ENCODE data around the gene GYS1. TPM values are rescaled to one million over a fixed set of nuclear protein-coding genes. Genes with fewer than 3 reads are reported as not detected.

GYS1 gene
- total RNA-seq, 1 donor from 2014 or later = 56.2 TPM

- no peaks in the 10 kb centered on the region for H3K9me3 Mint-ChIP-seq
- peaks cover 20% of the 10 kb centered on the region for H3K36me3 Mint-ChIP-seq (ENCODE audit: low read depth)
- H3K4me3 Mint-ChIP-seq = peak overlapping the region; percentile 77
- DNase-seq (ENCODE audit: low read depth, low spot score) = no peak
- no peak for TF ChIP-seq CTCF (conservative IDR thresholded peaks at IDR 0.05)
- H3K27ac Mint-ChIP-seq (ENCODE audit: unreplicated experiment) = peak overlapping the region; percentile 67
- peaks cover 55% of the 10 kb centered on the region for H3K4me1 Mint-ChIP-seq
- peaks cover 21% of the 10 kb centered on the region for H3K27me3 Mint-ChIP-seq (ENCODE audit: low read depth)
Measured at GRCh38 chr19:48962029-48962848, 30.9 kb downstream of the GYS1 start.

- Mint-ChIP-seq H3K36me3 (ENCODE audit: low read depth) (peaks cover 23% of the 10 kb centered on the region), H3K27me3 (ENCODE audit: low read depth) (peaks cover 21% of the 10 kb centered on the region), H3K4me3 (peak overlapping the region; percentile 81), H3K9me3 (no peaks in the 10 kb centered on the region), H3K4me1 (peaks cover 57% of the 10 kb centered on the region), H3K27ac (ENCODE audit: unreplicated experiment) (peak overlapping the region; percentile 67)
- TF ChIP-seq CTCF (conservative IDR thresholded peaks at IDR 0.05) = no peak
- DNase-seq (ENCODE audit: low read depth, low spot score) = no peak
Measured at GRCh38 chr19:48961673-48962028, 31.5 kb downstream of the GYS1 start.

- DNase-seq (ENCODE audit: low read depth, low spot score) = no peak
- Mint-ChIP-seq H3K27ac (ENCODE audit: unreplicated experiment) (no peak overlapping the region), H3K4me3 (peak overlapping the region; percentile 81), H3K9me3 (no peaks in the 10 kb centered on the region), H3K36me3 (ENCODE audit: low read depth) (peaks cover 20% of the 10 kb centered on the region), H3K27me3 (ENCODE audit: low read depth) (peaks cover 18% of the 10 kb centered on the region), H3K4me1 (peaks cover 55% of the 10 kb centered on the region)
- no peak for TF ChIP-seq CTCF (conservative IDR thresholded peaks at IDR 0.05)
Measured at GRCh38 chr19:48961051-48961649, 32.0 kb downstream of the GYS1 start.

- no peak for TF ChIP-seq CTCF (conservative IDR thresholded peaks at IDR 0.05)
- DNase-seq (ENCODE audit: low read depth, low spot score) = no peak
- Mint-ChIP-seq H3K9me3 (no peaks in the 10 kb centered on the region), H3K4me1 (peaks cover 51% of the 10 kb centered on the region), H3K36me3 (ENCODE audit: low read depth) (peaks cover 16% of the 10 kb centered on the region), H3K4me3 (no peak overlapping the region), H3K27ac (ENCODE audit: unreplicated experiment) (no peak overlapping the region), H3K27me3 (ENCODE audit: low read depth) (peaks cover 6% of the 10 kb centered on the region)
Measured at GRCh38 chr19:48959341-48960239, 33.5 kb downstream of the GYS1 start.

GRCh38 chr19:48958006-48958405 is 35.1 kb downstream of the GYS1 start:
- no peak for TF ChIP-seq CTCF (conservative IDR thresholded peaks at IDR 0.05)
- Mint-ChIP-seq H3K4me1 (peaks cover 41% of the 10 kb centered on the region), H3K4me3 (peak overlapping the region; percentile 67), H3K9me3 (no peaks in the 10 kb centered on the region), H3K27ac (ENCODE audit: unreplicated experiment) (no peak overlapping the region), H3K36me3 (ENCODE audit: low read depth) (peaks cover 16% of the 10 kb centered on the region), H3K27me3 (ENCODE audit: low read depth) (no peaks in the 10 kb centered on the region)
- DNase-seq (ENCODE audit: low read depth, low spot score) = no peak

Data from neural crest cell (in vitro differentiated cells).